Activated CD8-positive, alpha-beta T cell treated with anti-CD3 and anti-CD28 coated beads, Interleukin-2, amount 10 ng/mL, durations not matched to agents 7 days and 5 days (primary cell): ENCODE measurements around the gene DIDO1. TPM values are rescaled to one million over a fixed set of nuclear protein-coding genes. Genes with fewer than 3 reads are reported as not detected.

Experiments
- ATAC-seq: fragments of 150-1000 bp; cut with Tn5 transposase; one replicate; pipeline ENCODE4 v1.10.0; 2021; ENCODE audit warnings: moderate library complexity
- CTCF ChIA-PET: fragments of 350-600 bp; sonication (Branson Sonifier 250); formaldehyde crosslinking; loops from one replicate; lab custom pipeline; 2021; ENCODE audit warnings: antibody characterized with exemption; lab: Charles Lee
- POLR2A ChIA-PET: fragments of 350-600 bp; sonication (Branson Sonifier 250); formaldehyde crosslinking; loops from one replicate; lab custom pipeline; 2021; ENCODE audit warnings: antibody characterized with exemption; lab: Charles Lee
- DNase-seq: peaks from one replicate; pipeline ENCODE4 v3.0.0-alpha.2; 2020
- H3K27ac Mint-ChIP-seq: one replicate; pipeline ENCODE4 v1.8.0; 2021; ENCODE audit warnings: mild to moderate bottlenecking, mixed read lengths
- H3K27me3 Mint-ChIP-seq: one replicate; pipeline ENCODE4 v1.8.0; 2021; ENCODE audit warnings: low read depth, mixed read lengths
- H3K36me3 Mint-ChIP-seq: one replicate; pipeline ENCODE4 v1.8.0; 2021; ENCODE audit warnings: low read depth, mixed read lengths
- H3K4me1 Mint-ChIP-seq: one replicate; pipeline ENCODE4 v1.8.0; 2021; ENCODE audit warnings: low read depth, mixed read lengths
- H3K4me3 Mint-ChIP-seq: one replicate; pipeline ENCODE4 v1.8.0; 2021; ENCODE audit warnings: mild to moderate bottlenecking, mixed read lengths
- H3K9me3 Mint-ChIP-seq: one replicate; pipeline ENCODE4 v1.8.0; 2022; ENCODE audit warnings: mixed read lengths; ENCODE audit not compliant: insufficient read depth
- total RNA-seq, 2 experiments: library from RNA; stranded (reverse); gene quantifications; one replicate each; pipeline ENCODE4 v1.2.3, GENCODE V29; 2021

The DIDO1 gene
- total RNA-seq, 2 experiments from 2014 or later = 69.6 to 74.0 TPM

DNA sequence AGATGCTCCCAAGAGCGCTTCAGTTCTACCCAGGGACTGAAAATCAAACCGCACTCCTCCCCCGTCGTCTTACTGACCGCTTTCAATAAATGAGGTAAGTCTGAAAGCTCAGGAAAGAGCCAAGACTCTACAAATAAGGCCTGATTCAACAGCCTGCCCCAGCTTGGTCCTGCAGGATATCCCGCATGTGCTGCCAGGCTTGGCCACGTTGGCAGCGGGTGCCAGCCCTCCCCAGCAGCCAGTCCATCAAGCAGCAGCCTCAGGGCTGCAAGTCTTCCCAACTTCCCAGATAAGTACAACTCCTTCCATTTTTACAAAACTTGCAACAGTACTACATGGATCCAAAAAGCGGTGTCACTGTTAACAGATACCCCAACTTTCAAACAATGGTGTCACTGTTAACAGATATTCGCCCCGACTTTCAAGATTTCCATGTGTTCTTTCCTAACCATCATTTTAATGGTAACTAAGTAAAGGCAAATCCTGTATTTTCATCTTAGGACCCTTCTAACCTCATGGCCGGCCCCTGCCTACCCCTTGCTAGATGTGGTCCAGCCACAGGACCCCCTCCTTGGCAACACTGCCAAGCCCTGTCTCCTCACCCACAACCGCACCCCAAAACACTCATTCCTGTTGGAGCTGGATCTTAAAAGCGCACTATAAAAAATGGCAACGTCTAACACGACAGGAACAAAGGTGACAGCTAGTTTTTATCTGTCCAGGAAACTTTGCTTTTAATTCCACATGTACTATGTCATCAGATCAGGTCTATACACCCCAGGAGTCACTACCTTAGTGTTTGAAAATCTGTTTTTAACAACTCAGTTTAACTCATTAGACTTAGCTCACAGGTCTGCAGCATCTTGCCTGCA, 28.0 kb downstream of the DIDO1 start:
- ChIA-PET CTCF (interaction anchor here (0.9 to 8.1 kb wide), 9 partner anchors 8 to 111 kb away, joined by 3 to 182 read pairs (median 4); no protein-coding TSS in a partner anchor), POLR2A (interaction anchor here (0.7 to 1.6 kb wide), 4 partner anchors 8 to 26 kb away, joined by 3 to 5 read pairs (median 3); no protein-coding TSS in a partner anchor)
- ATAC-seq (no peak), DNase-seq (no peak)
- no peak overlapping the region for H3K4me3 Mint-ChIP-seq
- no peaks in the 10 kb centered on the region for H3K9me3 Mint-ChIP-seq
- H3K4me1 Mint-ChIP-seq = peaks cover 54% of the 10 kb centered on the region
- peak overlapping the region; percentile 13 for H3K27ac Mint-ChIP-seq
- H3K27me3 Mint-ChIP-seq = no peaks in the 10 kb centered on the region
- H3K36me3 Mint-ChIP-seq = peaks cover 68% of the 10 kb centered on the region

GRCh38 chr20:62897666-62898065, 28.6 kb downstream of the DIDO1 start:
- H3K9me3 Mint-ChIP-seq = no peaks in the 10 kb centered on the region
- H3K27me3 Mint-ChIP-seq = no peaks in the 10 kb centered on the region
- ChIA-PET CTCF (interaction anchor here (0.9 to 8.1 kb wide), 5 partner anchors 10 to 111 kb away, joined by 3 to 182 read pairs (median 4); no protein-coding TSS in a partner anchor), POLR2A (interaction anchor here (0.8 to 1.0 kb wide), 2 partner anchors 17 to 20 kb away, joined by 3 read pairs; no protein-coding TSS in a partner anchor)
- peak overlapping the region; percentile 26 for H3K27ac Mint-ChIP-seq
- ATAC-seq (no peak), DNase-seq (no peak)
- H3K36me3 Mint-ChIP-seq = peaks cover 72% of the 10 kb centered on the region
- no peak overlapping the region for H3K4me3 Mint-ChIP-seq
- peaks cover 58% of the 10 kb centered on the region for H3K4me1 Mint-ChIP-seq

GRCh38 chr20:62896526-62896925, 29.8 kb downstream of the DIDO1 start:
- no peak for ATAC-seq
- Mint-ChIP-seq H3K9me3 (no peaks in the 10 kb centered on the region), H3K36me3 (peaks cover 73% of the 10 kb centered on the region), H3K27ac (no peak overlapping the region), H3K4me1 (peaks cover 65% of the 10 kb centered on the region), H3K4me3 (no peak overlapping the region), H3K27me3 (no peaks in the 10 kb centered on the region)
- CTCF ChIA-PET = interaction anchor here (8.1 kb wide), 1 partner anchor 23 kb away, joined by 182 read pairs; no protein-coding TSS in a partner anchor
- POLR2A ChIA-PET = no interaction called here
- DNase-seq = no peak

DNA sequence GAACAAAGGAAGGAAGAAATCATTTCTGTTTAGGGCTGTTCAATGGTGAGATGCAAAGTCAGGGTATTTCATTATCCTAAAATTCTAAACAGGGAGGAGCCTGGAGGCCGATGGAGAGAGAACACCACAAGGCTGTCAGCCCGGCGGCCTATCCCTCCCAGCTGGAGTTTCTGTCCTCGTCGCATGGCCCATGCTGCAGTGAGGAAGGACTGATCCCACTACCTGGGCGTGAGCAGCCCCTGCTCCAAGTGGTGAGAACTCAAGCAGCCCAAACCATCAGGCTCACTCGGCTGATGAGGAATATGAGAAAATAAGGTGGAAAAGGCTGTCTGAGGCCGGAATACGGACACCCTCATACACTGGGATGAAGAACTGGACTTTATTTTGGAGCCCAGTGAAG, 30.8 kb downstream of the DIDO1 start:
- Mint-ChIP-seq H3K27me3 (no peaks in the 10 kb centered on the region), H3K27ac (peak overlapping the region; percentile 59), H3K4me1 (peaks cover 67% of the 10 kb centered on the region), H3K36me3 (peaks cover 74% of the 10 kb centered on the region), H3K9me3 (no peaks in the 10 kb centered on the region), H3K4me3 (no peak overlapping the region)
- CTCF ChIA-PET = no interaction called here
- ATAC-seq (no peak), DNase-seq (no peak)
- POLR2A ChIA-PET = no interaction called here

GRCh38 chr20:62894261-62894660, 32.0 kb downstream of the DIDO1 start:
- ATAC-seq (no peak), DNase-seq (no peak)
- Mint-ChIP-seq H3K4me1 (peaks cover 54% of the 10 kb centered on the region), H3K27me3 (no peaks in the 10 kb centered on the region), H3K36me3 (peaks cover 82% of the 10 kb centered on the region), H3K27ac (peak overlapping the region; percentile 49), H3K4me3 (no peak overlapping the region), H3K9me3 (no peaks in the 10 kb centered on the region)
- CTCF ChIA-PET = interaction anchor here (2.1 to 2.5 kb wide), 4 partner anchors 9 to 78 kb away, joined by 4 to 14 read pairs (median 8); no protein-coding TSS in a partner anchor
- POLR2A ChIA-PET = interaction anchor here (0.9 to 1.0 kb wide), 2 partner anchors 20 to 41 kb away, joined by 3 to 5 read pairs; no protein-coding TSS in a partner anchor

DNA sequence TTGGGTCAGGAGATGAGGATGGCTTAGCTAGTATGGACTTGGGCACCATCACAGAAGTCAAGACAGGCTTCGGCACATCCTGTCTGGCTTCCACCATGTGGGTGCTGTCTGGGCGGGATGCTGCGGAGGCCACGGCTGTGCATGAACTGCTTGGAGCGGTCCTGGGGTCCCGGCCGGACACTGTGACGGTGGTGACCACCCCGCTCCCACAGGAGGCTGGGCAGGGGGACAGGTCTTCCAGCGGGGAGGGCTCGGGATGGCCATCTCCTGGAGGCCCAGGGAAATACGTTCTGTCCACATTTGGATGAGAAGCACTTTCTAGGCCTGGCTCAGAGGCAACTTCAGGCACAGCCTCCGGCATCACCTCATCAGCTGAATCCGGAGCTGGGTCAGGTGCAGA, 32.6 kb downstream of the DIDO1 start:
- POLR2A ChIA-PET = interaction anchor here (0.9 to 1.1 kb wide), 3 partner anchors 18 to 41 kb away, joined by 3 to 5 read pairs (median 3); no protein-coding TSS in a partner anchor
- ATAC-seq (no peak), DNase-seq (no peak)
- Mint-ChIP-seq H3K36me3 (peaks cover 84% of the 10 kb centered on the region), H3K9me3 (no peaks in the 10 kb centered on the region), H3K27me3 (no peaks in the 10 kb centered on the region), H3K27ac (no peak overlapping the region), H3K4me3 (no peak overlapping the region), H3K4me1 (peaks cover 48% of the 10 kb centered on the region)
- CTCF ChIA-PET = interaction anchor here (1.0 to 2.5 kb wide), 8 partner anchors 9 to 79 kb away, joined by 3 to 14 read pairs (median 4); no protein-coding TSS in a partner anchor

DNA sequence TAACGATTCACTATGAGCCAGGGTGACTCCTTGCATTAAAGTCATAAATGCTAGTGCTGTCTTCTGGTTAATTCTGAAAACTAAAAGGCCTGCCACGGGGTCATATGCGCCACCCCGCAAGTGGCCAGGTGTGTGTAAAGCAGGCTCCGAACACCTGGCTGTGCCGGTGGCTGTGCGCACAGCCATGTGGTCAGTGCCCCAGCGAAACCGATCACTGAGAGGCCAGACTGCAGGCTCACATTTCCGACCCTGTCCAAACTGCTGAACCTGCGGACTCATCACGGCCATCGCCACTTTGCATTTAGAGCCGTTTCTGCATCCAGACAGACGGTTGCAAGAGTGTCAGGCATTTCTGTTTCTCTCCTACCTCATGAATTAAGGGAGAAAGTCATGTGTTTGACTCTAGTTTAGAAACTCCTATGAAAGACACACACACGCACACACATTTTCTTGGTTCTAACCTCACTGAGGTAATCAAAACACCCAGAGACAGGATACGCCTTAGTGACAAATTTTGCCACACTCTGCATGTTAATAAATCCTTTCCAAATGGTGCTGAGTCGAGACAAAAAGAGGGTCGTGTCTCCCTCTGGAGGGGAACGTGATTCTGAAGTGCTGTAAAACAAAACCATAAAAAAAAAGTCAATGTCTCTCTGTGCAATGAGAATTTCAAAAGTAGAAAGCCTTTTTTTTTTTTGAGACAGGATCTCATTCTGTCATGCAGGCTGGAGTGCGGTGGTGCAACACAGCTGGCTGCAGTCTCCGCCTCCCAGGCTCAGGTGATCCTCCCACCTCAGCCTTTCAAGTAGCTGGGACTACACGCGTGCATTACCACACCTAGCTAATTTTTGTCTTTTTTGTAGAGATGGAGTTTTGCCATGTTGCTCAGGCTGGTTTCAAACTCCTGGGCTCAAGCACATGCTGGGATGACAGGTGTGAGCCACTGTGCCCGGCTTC, 33.7 kb downstream of the DIDO1 start:
- Mint-ChIP-seq H3K4me3 (no peak overlapping the region), H3K9me3 (no peaks in the 10 kb centered on the region), H3K27ac (peak overlapping the region; percentile 54), H3K4me1 (peaks cover 44% of the 10 kb centered on the region), H3K27me3 (no peaks in the 10 kb centered on the region), H3K36me3 (peaks cover 90% of the 10 kb centered on the region)
- ChIA-PET POLR2A (interaction anchor here (1.1 kb wide), 1 partner anchor 19 kb away, joined by 3 read pairs; no protein-coding TSS in a partner anchor), CTCF (interaction anchor here (1.0 to 2.5 kb wide), 8 partner anchors 8 to 80 kb away, joined by 3 to 14 read pairs (median 4); no protein-coding TSS in a partner anchor)
- ATAC-seq (peak; percentile 54), DNase-seq (peak; percentile 59)

- POLR2A ChIA-PET = interaction anchor here (0.6 to 0.9 kb wide), 2 partner anchors 8 to 118 kb away, joined by 3 read pairs; no protein-coding TSS in a partner anchor
- Mint-ChIP-seq H3K4me3 (no peak overlapping the region), H3K27me3 (no peaks in the 10 kb centered on the region), H3K4me1 (peaks cover 51% of the 10 kb centered on the region), H3K9me3 (no peaks in the 10 kb centered on the region), H3K27ac (peak overlapping the region; percentile 82), H3K36me3 (peaks cover 95% of the 10 kb centered on the region)
- ATAC-seq = peak; percentile 22
- peak; percentile 52 for DNase-seq
- CTCF ChIA-PET = interaction anchor here (0.7 to 1.9 kb wide), 6 partner anchors 8 to 88 kb away, joined by 3 to 8 read pairs (median 4); no protein-coding TSS in a partner anchor
Measured at GRCh38 chr20:62891111-62891510, 35.2 kb downstream of the DIDO1 start.

GRCh38 chr20:62890444-62890843, 35.9 kb downstream of the DIDO1 start:
- POLR2A ChIA-PET = interaction anchor here (0.9 kb wide), 1 partner anchor 8 kb away, joined by 3 read pairs; no protein-coding TSS in a partner anchor
- H3K36me3 Mint-ChIP-seq = peaks cover 92% of the 10 kb centered on the region
- ATAC-seq (no peak), DNase-seq (no peak)
- H3K9me3 Mint-ChIP-seq = no peaks in the 10 kb centered on the region
- peaks cover 51% of the 10 kb centered on the region for H3K4me1 Mint-ChIP-seq
- no peak overlapping the region for H3K4me3 Mint-ChIP-seq
- peak overlapping the region; percentile 82 for H3K27ac Mint-ChIP-seq
- H3K27me3 Mint-ChIP-seq = no peaks in the 10 kb centered on the region
- CTCF ChIA-PET = interaction anchor here (0.9 to 1.9 kb wide), 5 partner anchors 8 to 89 kb away, joined by 3 to 8 read pairs (median 4); no protein-coding TSS in a partner anchor

- H3K4me3 Mint-ChIP-seq = no peak overlapping the region
- H3K9me3 Mint-ChIP-seq = no peaks in the 10 kb centered on the region
- H3K27ac Mint-ChIP-seq = no peak overlapping the region
- H3K36me3 Mint-ChIP-seq = peaks cover 88% of the 10 kb centered on the region
- DNase-seq (no peak), ATAC-seq (no peak)
- CTCF ChIA-PET = interaction anchor here (1.0 to 1.9 kb wide), 5 partner anchors 9 to 67 kb away, joined by 3 to 8 read pairs (median 4); no protein-coding TSS in a partner anchor
- POLR2A ChIA-PET = no interaction called here
- no peaks in the 10 kb centered on the region for H3K27me3 Mint-ChIP-seq
- peaks cover 51% of the 10 kb centered on the region for H3K4me1 Mint-ChIP-seq
Measured at GRCh38 chr20:62889871-62890270, 36.4 kb downstream of the DIDO1 start.
